Left ventricle myocardium inferior (tissue), 1 donor: Measurements from ENCODE around the gene KRT85. TPM values are rescaled to one million over a fixed set of nuclear protein-coding genes. Genes with fewer than 3 reads are reported as not detected.

Experiments
- DNase-seq: peaks from one replicate; pipeline ENCODE4 v3.0.0-alpha.2; 2020
- H3K27ac ChIP-seq: fragments of 200-600 bp; replicated peaks from 2 replicates; pipeline ENCODE4 v1.8.0; 2021
- H3K27me3 ChIP-seq: fragments of 200-600 bp; 2 replicates; pipeline ENCODE4 v1.8.0; 2021; ENCODE audit warnings: low read depth
- H3K36me3 ChIP-seq: fragments of 200-600 bp; 2 replicates; pipeline ENCODE4 v1.8.0; 2021
- H3K4me1 ChIP-seq: fragments of 200-600 bp; 2 replicates; pipeline ENCODE4 v1.8.0; 2021
- H3K4me3 ChIP-seq: fragments of 200-600 bp; 2 replicates; pipeline ENCODE4 v1.8.0; 2021; ENCODE audit warnings: mild to moderate bottlenecking, moderate library complexity
- H3K9me3 ChIP-seq: fragments of 200-600 bp; replicated peaks from 2 replicates; pipeline ENCODE4 v1.8.0; 2021
- CTCF ChIP-seq: fragments of 200-600 bp; IDR thresholded peaks from 2 replicates; pipeline ENCODE4 v1.8.0; 2021; ENCODE audit warnings: antibody characterized with exemption, mild to moderate bottlenecking, borderline replicate concordance
- intact Hi-C: fragments of 100-400 bp; cut with micrococcal nuclease; formaldehyde crosslinking; loops from one replicate; pipeline ENCODE4 v1.11.0; 2022
- long read RNA-seq: library from polyadenylated mRNA; unstranded; transcript quantifications from one replicate; pipeline ENCODE4 v2.0.0, GENCODE V29; 2021
- total RNA-seq: library from RNA; stranded (reverse); fragmentation: NEBNext Ultra II Directional; extraction: Animal tissue kit (Norgen Biotek cat#: 25700); gene quantifications from one replicate; pipeline ENCODE4 v1.2.1, GENCODE V29; 2021
- donor health status: DM: no; HTN: yes; CAD: no; lungs with severe emphysema.

Gene KRT85
- not detected for total RNA-seq
- long read RNA-seq: 0 reads

DNA sequence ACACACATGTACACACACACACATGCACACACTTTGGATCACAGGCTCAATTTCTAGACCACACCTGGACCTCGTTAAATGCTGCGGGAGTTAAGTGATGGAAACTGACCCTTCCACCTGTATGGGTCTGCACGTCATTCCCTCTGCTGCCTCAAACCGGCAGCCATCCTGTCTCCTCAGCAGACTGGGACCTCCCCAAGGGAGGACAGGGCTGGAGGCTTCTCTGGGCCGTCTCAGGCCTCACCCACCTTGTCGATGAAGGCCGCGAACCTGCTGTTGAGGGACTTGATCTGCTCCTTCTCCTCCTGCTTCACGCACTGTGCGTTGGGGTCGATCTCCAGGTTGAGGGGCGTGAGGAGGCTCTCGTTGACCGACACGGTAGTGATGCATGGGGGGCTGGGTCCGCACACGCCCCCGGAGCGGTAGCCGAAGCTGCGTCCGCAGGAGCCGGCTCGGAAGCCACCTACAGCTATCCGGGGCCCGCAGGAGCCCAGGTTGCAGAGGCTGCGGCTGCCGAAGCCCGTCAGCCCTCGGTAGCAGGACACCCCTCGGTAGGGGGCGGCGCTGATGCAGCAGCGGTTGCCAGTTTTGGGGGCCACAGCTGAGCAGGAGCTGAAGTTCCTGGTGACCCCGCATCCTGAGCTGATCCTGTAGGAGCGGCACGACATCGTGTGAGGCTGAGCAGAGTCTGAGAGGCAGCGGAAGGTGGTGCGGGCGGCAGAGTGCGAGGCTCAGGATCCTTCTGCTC is at the start of gene KRT85:
KRT85 (minus strand) TSS at position 744 of the 748 bp plus-strand sequence; CDS start at position 668, 76 bp downstream.
- DNase-seq: no peak
- peaks cover 83% of the 10 kb centered on the region for H3K27me3 ChIP-seq
- H3K36me3 ChIP-seq: no peaks in the 10 kb centered on the region
- H3K27ac ChIP-seq: no peak within 1 kb of the TSS
- H3K4me1 ChIP-seq: no peaks in the 10 kb centered on the region
- intact Hi-C loops: no loop called here
- no peak for TF ChIP-seq CTCF
- H3K9me3 ChIP-seq: no peaks in the 10 kb centered on the region
- no peak within 1 kb of the TSS for H3K4me3 ChIP-seq

DNA sequence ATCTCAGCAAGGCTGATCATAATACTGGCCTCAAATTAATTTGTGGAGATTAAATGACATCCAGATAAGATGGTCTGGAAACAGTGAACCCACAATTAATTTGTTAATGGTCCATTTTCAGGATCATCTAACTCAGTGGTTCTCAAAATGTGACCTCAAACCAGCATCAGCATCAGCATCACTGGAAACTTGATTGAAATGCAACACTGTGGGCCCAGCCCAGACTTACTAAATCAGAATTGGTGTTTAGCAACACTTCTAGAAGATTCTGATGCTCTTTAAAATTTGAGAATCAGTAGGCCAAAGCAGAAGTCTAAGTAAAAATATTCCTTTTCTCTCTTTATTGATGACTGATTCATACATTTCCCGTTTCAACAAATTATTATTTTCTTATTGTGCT is 49.5 kb upstream of the KRT85 start:
- intact Hi-C loops: no loop called here
- Histone ChIP-seq H3K9me3 (no peaks in the 10 kb centered on the region), H3K27me3 (peaks cover 34% of the 10 kb centered on the region), H3K36me3 (no peaks in the 10 kb centered on the region), H3K27ac (peak overlapping the region; percentile 70), H3K4me1 (peaks cover 14% of the 10 kb centered on the region), H3K4me3 (no peak overlapping the region)
- DNase-seq: no peak
- TF ChIP-seq CTCF: no peak

GRCh38 chr12:52415870-52416750 is 48.8 kb upstream of the KRT85 start:
- intact Hi-C loops: no loop called here
- H3K4me1 ChIP-seq: peaks cover 17% of the 10 kb centered on the region
- H3K27me3 ChIP-seq: peaks cover 33% of the 10 kb centered on the region
- no peaks in the 10 kb centered on the region for H3K36me3 ChIP-seq
- H3K4me3 ChIP-seq: no peak overlapping the region
- no peak for TF ChIP-seq CTCF
- DNase-seq: no peak
- H3K27ac ChIP-seq: peak overlapping the region; percentile 70
- no peaks in the 10 kb centered on the region for H3K9me3 ChIP-seq

DNA sequence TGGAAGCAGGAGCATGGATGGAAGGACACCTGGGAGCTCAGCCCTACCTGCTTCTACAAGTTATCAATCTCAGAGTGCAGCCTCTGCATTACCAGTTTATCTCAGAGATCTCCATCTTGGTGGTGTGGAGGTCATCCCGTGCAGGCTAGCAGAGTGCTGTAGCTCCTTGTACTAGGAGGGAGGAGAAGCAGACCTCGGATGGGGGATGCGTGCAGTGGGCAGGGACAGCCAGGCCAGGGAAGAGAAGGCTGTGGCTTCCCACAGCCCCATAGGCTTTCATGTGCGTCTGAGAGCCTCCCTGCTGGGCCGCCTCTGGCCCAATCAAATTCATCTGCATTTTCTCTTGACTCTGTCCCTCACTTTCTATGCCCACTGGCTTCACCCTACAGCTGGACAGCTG is 47.7 kb upstream of the KRT85 start:
- no peaks in the 10 kb centered on the region for H3K36me3 ChIP-seq
- no peaks in the 10 kb centered on the region for H3K9me3 ChIP-seq
- no peak for DNase-seq
- H3K4me3 ChIP-seq: no peak overlapping the region
- intact Hi-C loops: no loop called here
- peak overlapping the region; percentile 62 for H3K27ac ChIP-seq
- TF ChIP-seq CTCF: no peak
- H3K27me3 ChIP-seq: peaks cover 26% of the 10 kb centered on the region
- H3K4me1 ChIP-seq: peaks cover 19% of the 10 kb centered on the region

GRCh38 chr12:52413782-52414345 is 46.6 kb upstream of the KRT85 start:
- no peak overlapping the region for H3K27ac ChIP-seq
- intact Hi-C loops: no loop called here
- peaks cover 21% of the 10 kb centered on the region for H3K27me3 ChIP-seq
- TF ChIP-seq CTCF: no peak
- H3K4me1 ChIP-seq: peaks cover 19% of the 10 kb centered on the region
- no peaks in the 10 kb centered on the region for H3K9me3 ChIP-seq
- H3K36me3 ChIP-seq: no peaks in the 10 kb centered on the region
- DNase-seq: no peak
- H3K4me3 ChIP-seq: no peak overlapping the region
